Neural progenitor cell (in vitro differentiated cells): ENCODE measurements around the gene FBXW5. TPM values are rescaled to one million over a fixed set of nuclear protein-coding genes. Genes with fewer than 3 reads are reported as not detected.
A peak's percentile ranks its signal among the peaks of the same experiment; 100 is the strongest.

Experiments
- DNase-seq: peaks from one replicate; pipeline ENCODE4 v3.0.0-alpha.2; 2016; ENCODE audit warnings: low spot score
- H2AFZ ChIP-seq: fragments of 200-600 bp; sonication (generic); replicated peaks from 2 replicates; pipeline ENCODE4 v1.6.1; 2016; ENCODE audit warnings: antibody characterized with exemption
- H3F3A ChIP-seq: fragments of 200-600 bp; sonication (generic); 2 replicates; pipeline ENCODE4 v1.6.1; 2016; ENCODE audit warnings: antibody characterized with exemption, low read depth
- H3K27ac ChIP-seq: fragments of 200-600 bp; sonication (generic); 2 replicates; pipeline ENCODE4 v1.5.1; 2016; ENCODE audit warnings: mild to moderate bottlenecking
- H3K27me3 ChIP-seq: fragments of 200-600 bp; sonication (generic); 2 replicates; pipeline ENCODE4 v1.6.1; 2016; ENCODE audit warnings: mild to moderate bottlenecking, moderate library complexity
- H3K36me3 ChIP-seq: fragments of 200-600 bp; sonication (generic); 2 replicates; pipeline ENCODE4 v1.5.1; 2016
- H3K4me1 ChIP-seq: fragments of 200-600 bp; sonication (generic); 2 replicates; pipeline ENCODE4 v1.6.1; 2016; ENCODE audit warnings: mixed run types
- H3K4me2 ChIP-seq: fragments of 200-600 bp; sonication (generic); 2 replicates; pipeline ENCODE4 v1.6.1; 2016
- H3K4me3 ChIP-seq: fragments of 200-600 bp; sonication (generic); 2 replicates; pipeline ENCODE4 v1.5.1; 2016
- H3K79me2 ChIP-seq: fragments of 200-600 bp; sonication (generic); 2 replicates; pipeline ENCODE4 v1.6.1; 2016; ENCODE audit warnings: low read depth
- H3K9ac ChIP-seq: fragments of 200-600 bp; sonication (generic); 2 replicates; pipeline ENCODE4 v1.6.1; 2016
- H3K9me3 ChIP-seq: fragments of 200-600 bp; sonication (generic); 2 replicates; pipeline ENCODE4 v1.5.1; 2016; ENCODE audit warnings: low read depth
- H4K20me1 ChIP-seq: fragments of 200-600 bp; sonication (generic); 2 replicates; pipeline ENCODE4 v1.6.1; 2016; ENCODE audit warnings: low read depth
- H3K27ac Mint-ChIP-seq: 3 replicates; pipeline ENCODE4 v1.8.0; 2021; ENCODE audit warnings: mixed read lengths
- H3K27me3 Mint-ChIP-seq: 2 replicates; pipeline ENCODE4 v1.8.0; 2022; ENCODE audit warnings: low read depth, mild to moderate bottlenecking, inconsistent platforms, moderate library complexity, mixed read lengths; ENCODE audit not compliant: insufficient read depth
- H3K36me3 Mint-ChIP-seq: 3 replicates; pipeline ENCODE4 v1.8.0; 2021; ENCODE audit warnings: mixed read lengths
- H3K4me1 Mint-ChIP-seq: 3 replicates; pipeline ENCODE4 v1.8.0; 2021; ENCODE audit warnings: mixed read lengths
- H3K4me3 Mint-ChIP-seq: 3 replicates; pipeline ENCODE4 v1.8.0; 2021; ENCODE audit warnings: mild to moderate bottlenecking, moderate library complexity, mixed read lengths
- H3K9me3 Mint-ChIP-seq: 3 replicates; pipeline ENCODE4 v1.8.0; 2020; ENCODE audit warnings: mixed read lengths
- CTCF ChIP-seq: fragments of 200-600 bp; sonication (generic); IDR thresholded peaks from 2 replicates; pipeline ENCODE4 v1.5.1; 2017; ENCODE audit warnings: antibody characterized with exemption, mild to moderate bottlenecking
- EZH2 ChIP-seq: fragments of 200-600 bp; sonication (generic); IDR thresholded peaks from 2 replicates; pipeline ENCODE4 v1.6.1; 2017; ENCODE audit warnings: antibody characterized with exemption, mild to moderate bottlenecking, moderate library complexity
- EZH2phosphoT487 ChIP-seq: fragments of 200-600 bp; sonication (generic); IDR thresholded peaks from 2 replicates; pipeline ENCODE4 v1.6.1; 2017; ENCODE audit warnings: antibody characterized with exemption
- total RNA-seq: library from RNA; depleted of rRNA; stranded (reverse); fragments of >200 nt; gene quantifications from 2 replicates; pipeline ENCODE4 v1.2.3, GENCODE V29; 2015; ENCODE audit warnings: low replicate concordance

The FBXW5 gene
- total RNA-seq, 1 donor from 2014 or later, result 21.5 TPM

GRCh38 chr9:136926749-136927148 is 17.8 kb downstream of the FBXW5 start:
- H3K79me2 ChIP-seq, result no peaks in the 10 kb centered on the region
- DNase-seq, result no peak
- H3K27ac ChIP-seq, result no peak overlapping the region

GRCh38 chr9:136926154-136926704 is 18.3 kb downstream of the FBXW5 start:
- Mint-ChIP-seq H3K9me3 (no peaks in the 10 kb centered on the region), H3K4me1 (no peaks in the 10 kb centered on the region), H3K36me3 (peaks cover 7% of the 10 kb centered on the region), H3K4me3 (no peak overlapping the region), H3K27ac (no peak overlapping the region), H3K27me3 (no peaks in the 10 kb centered on the region)
- no peaks in the 10 kb centered on the region for H3K36me3 ChIP-seq
- no peaks in the 10 kb centered on the region for H3K27me3 ChIP-seq
- no peaks in the 10 kb centered on the region for H3K4me1 ChIP-seq
- no peak overlapping the region for H2AFZ ChIP-seq
- no peak overlapping the region for H3K27ac ChIP-seq
- H3F3A ChIP-seq, result no peaks in the 10 kb centered on the region
- no peak for DNase-seq
- no peak overlapping the region for H3K4me2 ChIP-seq
- TF ChIP-seq EZH2, result no peak
- no peak for TF ChIP-seq EZH2phosphoT487
- TF ChIP-seq CTCF, result no peak
- H3K79me2 ChIP-seq, result no peaks in the 10 kb centered on the region
- H4K20me1 ChIP-seq, result peaks cover 3% of the 10 kb centered on the region
- no peak overlapping the region for H3K4me3 ChIP-seq
- no peak overlapping the region for H3K9ac ChIP-seq
- no peaks in the 10 kb centered on the region for H3K9me3 ChIP-seq

More at GRCh38 chr9:136926749-136927148, 17.8 kb downstream of the FBXW5 start:
- no peaks in the 10 kb centered on the region for H3K27me3 ChIP-seq
- TF ChIP-seq EZH2phosphoT487 (no peak), CTCF (no peak), EZH2 (no peak)
- H3K9me3 ChIP-seq, result no peaks in the 10 kb centered on the region
- no peaks in the 10 kb centered on the region for H3K4me1 Mint-ChIP-seq
- peaks cover 10% of the 10 kb centered on the region for H3K36me3 Mint-ChIP-seq
- H3K4me1 ChIP-seq, result no peaks in the 10 kb centered on the region
- no peaks in the 10 kb centered on the region for H3K27me3 Mint-ChIP-seq
- H3K4me3 ChIP-seq, result no peak overlapping the region
- peaks cover 3% of the 10 kb centered on the region for H4K20me1 ChIP-seq
- H3F3A ChIP-seq, result no peaks in the 10 kb centered on the region
- no peak overlapping the region for H2AFZ ChIP-seq
- H3K9ac ChIP-seq, result no peak overlapping the region
- no peak overlapping the region for H3K4me3 Mint-ChIP-seq
- H3K27ac Mint-ChIP-seq, result no peak overlapping the region
- peaks cover 2% of the 10 kb centered on the region for H3K9me3 Mint-ChIP-seq
- no peak overlapping the region for H3K4me2 ChIP-seq
- H3K36me3 ChIP-seq, result no peaks in the 10 kb centered on the region

- H4K20me1 ChIP-seq, result peaks cover 3% of the 10 kb centered on the region
- H2AFZ ChIP-seq, result no peak overlapping the region
- H3K27me3 ChIP-seq, result no peaks in the 10 kb centered on the region
- Mint-ChIP-seq H3K4me3 (no peak overlapping the region), H3K27me3 (no peaks in the 10 kb centered on the region), H3K4me1 (no peaks in the 10 kb centered on the region), H3K9me3 (no peaks in the 10 kb centered on the region), H3K27ac (no peak overlapping the region), H3K36me3 (peaks cover 6% of the 10 kb centered on the region)
- H3K79me2 ChIP-seq, result no peaks in the 10 kb centered on the region
- no peaks in the 10 kb centered on the region for H3K36me3 ChIP-seq
- no peak overlapping the region for H3K4me2 ChIP-seq
- H3K27ac ChIP-seq, result no peak overlapping the region
- no peaks in the 10 kb centered on the region for H3K4me1 ChIP-seq
- H3K4me3 ChIP-seq, result no peak overlapping the region
- no peak for DNase-seq
- no peak overlapping the region for H3K9ac ChIP-seq
- peak; percentile 14 for TF ChIP-seq CTCF
- TF ChIP-seq EZH2, result no peak
- TF ChIP-seq EZH2phosphoT487, result no peak
- no peaks in the 10 kb centered on the region for H3F3A ChIP-seq
- H3K9me3 ChIP-seq, result no peaks in the 10 kb centered on the region
Measured at GRCh38 chr9:136925414-136926153, 19.0 kb downstream of the FBXW5 start.
